GM12891 (cell line): Measurements from ENCODE around the gene RBM20.

Experiments used
- DNase-seq: peaks from one replicate; pipeline ENCODE4 v3.0.0; 2011; ENCODE audit warnings: low spot score; ENCODE audit not compliant: insufficient read length
- FAIRE-seq: peaks from 2 replicates; lab custom pipeline; 2011; peaks lifted over from hg19 to GRCh38; lab: Jason Lieb, UNC
- PAX5 ChIP-seq: IDR thresholded peaks from 2 replicates; pipeline ENCODE4 v1.6.1; 2011; ENCODE audit warnings: low read length, moderate library complexity, mild to moderate bottlenecking; ENCODE audit not compliant: insufficient read depth, severe bottlenecking
- POLR2A ChIP-seq: IDR thresholded peaks from 2 replicates; pipeline ENCODE4 v1.6.1; 2011; ENCODE audit warnings: low read depth, low read length, control low read depth
- POLR2AphosphoS5 ChIP-seq: IDR thresholded peaks from 2 replicates; pipeline ENCODE4 v1.6.1; 2011; ENCODE audit warnings: low read depth, low read length, control low read depth
- POU2F2 ChIP-seq: IDR thresholded peaks from 2 replicates; pipeline ENCODE4 v1.6.1; 2011; ENCODE audit warnings: low read depth, mild to moderate bottlenecking, control low read depth, low read length, moderate library complexity
- SPI1 ChIP-seq: IDR thresholded peaks from 2 replicates; pipeline ENCODE4 v1.6.1; 2011; ENCODE audit warnings: low read depth, low read length, control low read depth
- TAF1 ChIP-seq: IDR thresholded peaks from 2 replicates; pipeline ENCODE4 v1.6.1; 2011; ENCODE audit warnings: low read depth, low read length, control low read depth

The RBM20 gene

GRCh38 chr10:110842326-110842904, 198.3 kb downstream of the RBM20 start:
- no peak for DNase-seq
- TF ChIP-seq POLR2AphosphoS5, result no peak; the same call in none of the 2 replicates
- TF ChIP-seq POLR2A, result no peak
- TF ChIP-seq POU2F2, result no peak
- no peak for TF ChIP-seq SPI1
- TF ChIP-seq TAF1, result no peak
- no peak for TF ChIP-seq PAX5
- no peak for FAIRE-seq

DNA sequence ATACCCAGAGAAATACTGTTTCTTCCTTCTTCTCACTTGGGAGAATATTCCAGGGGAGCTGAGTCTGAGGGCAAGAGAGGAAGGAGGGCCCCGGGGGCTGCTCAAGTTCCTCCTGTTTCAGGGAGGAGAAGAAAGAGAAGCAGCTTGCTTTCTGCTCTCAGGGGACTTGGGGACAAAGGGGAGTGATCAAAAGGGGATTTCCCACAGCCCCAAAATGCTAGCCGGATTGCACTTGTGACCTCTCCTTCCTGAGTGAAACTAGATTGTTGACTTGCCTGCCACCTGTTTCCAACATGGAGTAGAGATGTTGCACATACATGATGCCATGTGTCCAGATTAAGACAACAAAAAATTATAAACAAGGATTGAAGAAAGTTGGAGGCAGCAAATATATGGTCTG, 198.9 kb downstream of the RBM20 start:
- TF ChIP-seq SPI1, result peak; percentile 41; the same call in 1 of the 2 replicates
- no peak; the same call in 1 of the 2 replicates for TF ChIP-seq POU2F2
- peak; percentile 58; the same call in 1 of the 2 replicates for TF ChIP-seq POLR2AphosphoS5
- TF ChIP-seq PAX5, result no peak
- TF ChIP-seq TAF1, result peak; percentile 40; the same call in 1 of the 2 replicates
- peak; percentile 37; the same call in 1 of the 2 replicates for TF ChIP-seq POLR2A
- DNase-seq (peak; percentile 52), FAIRE-seq (peak; percentile 88)

GRCh38 chr10:110843796-110844616, 199.9 kb downstream of the RBM20 start:
- no peak for TF ChIP-seq TAF1
- DNase-seq (no peak), FAIRE-seq (no peak)

- FAIRE-seq (no peak), DNase-seq (no peak)
- TF ChIP-seq PAX5 (no peak), POLR2A (no peak)
Measured at GRCh38 chr10:110844617-110844881, 200.4 kb downstream of the RBM20 start.

DNA sequence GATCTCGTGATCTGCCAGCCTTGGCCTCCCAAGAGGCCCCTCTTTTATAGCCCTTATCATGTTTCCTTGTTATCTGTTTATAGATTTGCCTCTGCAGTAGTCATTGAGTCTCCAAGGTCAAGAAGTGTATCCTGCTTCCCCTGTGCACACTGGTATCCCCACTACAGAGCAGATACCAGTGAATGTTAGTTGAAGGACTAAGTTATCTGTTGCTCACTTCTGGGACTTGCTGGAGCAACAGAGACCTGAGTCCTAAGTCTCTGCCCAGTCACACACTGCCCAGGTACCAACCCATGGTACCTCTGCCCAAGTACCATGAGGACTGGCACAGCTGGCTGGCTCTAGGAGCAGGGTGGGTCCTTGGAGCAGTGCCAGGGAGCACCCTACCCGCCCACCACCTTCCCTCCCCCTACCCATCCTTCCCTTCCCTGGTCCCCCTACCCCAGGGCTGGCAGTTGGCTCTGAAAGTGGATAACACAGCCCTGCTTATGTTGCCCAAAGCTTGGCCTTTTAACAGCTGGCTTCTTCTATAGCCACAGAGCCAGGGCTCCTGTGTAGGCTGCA, 201.1 kb downstream of the RBM20 start:
- no peak for TF ChIP-seq POLR2AphosphoS5
- no peak for TF ChIP-seq TAF1
- no peak for TF ChIP-seq PAX5
- TF ChIP-seq POU2F2, result no peak
- TF ChIP-seq POLR2A, result no peak
- no peak for TF ChIP-seq SPI1
- no peak for DNase-seq
- FAIRE-seq, result peak; percentile 33

- TF ChIP-seq POU2F2, result no peak
- TF ChIP-seq POLR2A, result no peak
- no peak for TF ChIP-seq SPI1
- TF ChIP-seq POLR2AphosphoS5, result no peak
- no peak for TF ChIP-seq TAF1
- no peak for TF ChIP-seq PAX5
- DNase-seq (no peak), FAIRE-seq (peak; percentile 9)
Measured at GRCh38 chr10:110845756-110846620, 201.9 kb downstream of the RBM20 start.

GRCh38 chr10:110847374-110847773, 203.2 kb downstream of the RBM20 start:
- DNase-seq, result no peak

GRCh38 chr10:110848106-110848505, 204.0 kb downstream of the RBM20 start:
- no peak for FAIRE-seq

More at GRCh38 chr10:110847374-110847773, 203.2 kb downstream of the RBM20 start:
- FAIRE-seq, result no peak
- TF ChIP-seq PAX5 (no peak), TAF1 (no peak), POLR2A (no peak), SPI1 (no peak), POU2F2 (no peak), POLR2AphosphoS5 (no peak)

GRCh38 chr10:110850099-110850498, 206.0 kb downstream of the RBM20 start:
- DNase-seq, result no peak
- FAIRE-seq, result peak; percentile 26
- TF ChIP-seq PAX5, result no peak
- no peak for TF ChIP-seq TAF1
- TF ChIP-seq POLR2AphosphoS5, result no peak
- no peak for TF ChIP-seq SPI1
- no peak for TF ChIP-seq POLR2A
- no peak for TF ChIP-seq POU2F2

More at GRCh38 chr10:110848106-110848505, 204.0 kb downstream of the RBM20 start:
- TF ChIP-seq TAF1 (no peak), SPI1 (no peak), POLR2AphosphoS5 (no peak), PAX5 (no peak), POU2F2 (no peak), POLR2A (no peak)
- DNase-seq, result no peak
